Esophagus muscularis mucosa (tissue), 4 donors: Measurements from ENCODE around the gene TTC33.

Experiments
- CTCF ChIP-seq, 3 experiments: fragments of 200-600 bp in 2 of 3; fragments of 450-650 bp in 1 of 3; sonication (generic) in 2 of 3; IDR thresholded peaks; one replicate each; pipeline ENCODE4 v1.5.1; 2017 to 2019; ENCODE audit warnings: antibody characterized with exemption in 3 of 3, mild to moderate bottlenecking in 2 of 3, moderate library complexity in 1 of 3
- EP300 ChIP-seq: sonication (generic); formaldehyde crosslinking; IDR thresholded peaks from one replicate; pipeline ENCODE4 v1.6.1; 2017; ENCODE audit warnings: antibody characterized with exemption
- POLR2A ChIP-seq: fragments of 450-650 bp; IDR thresholded peaks from one replicate; pipeline ENCODE4 v1.6.1; 2017; ENCODE audit warnings: antibody characterized with exemption, moderate library complexity, mild to moderate bottlenecking, low read depth
- POLR2AphosphoS5 ChIP-seq, 2 donors: sonication (generic); formaldehyde crosslinking; IDR thresholded peaks; one replicate each; pipeline ENCODE4 v1.6.1; 2017; ENCODE audit warnings: antibody characterized with exemption in 2 of 2

- TF ChIP-seq CTCF (IDR thresholded peaks at IDR 0.05) (no peak), POLR2AphosphoS5 (IDR thresholded peaks at IDR 0.05) (no peak), POLR2A (no peak), EP300 (no peak)
Measured at GRCh38 chr5:40716590-40716989, 39.2 kb downstream of the TTC33 start.
